ENCODE results near the gene CUBN.

Gene CUBN

GRCh38 chr10:16992611-16993119 lies 136.9 kb downstream of the CUBN start:
- in situ Hi-C loops (cut with HindIII; ENCODE audit: low sequenced_read_pairs) = no loop called here

GRCh38 chr10:16991011-16991410 lies 138.6 kb downstream of the CUBN start:
- in situ Hi-C loops (cut with HindIII; ENCODE audit: low sequenced_read_pairs) = no loop called here

DNA sequence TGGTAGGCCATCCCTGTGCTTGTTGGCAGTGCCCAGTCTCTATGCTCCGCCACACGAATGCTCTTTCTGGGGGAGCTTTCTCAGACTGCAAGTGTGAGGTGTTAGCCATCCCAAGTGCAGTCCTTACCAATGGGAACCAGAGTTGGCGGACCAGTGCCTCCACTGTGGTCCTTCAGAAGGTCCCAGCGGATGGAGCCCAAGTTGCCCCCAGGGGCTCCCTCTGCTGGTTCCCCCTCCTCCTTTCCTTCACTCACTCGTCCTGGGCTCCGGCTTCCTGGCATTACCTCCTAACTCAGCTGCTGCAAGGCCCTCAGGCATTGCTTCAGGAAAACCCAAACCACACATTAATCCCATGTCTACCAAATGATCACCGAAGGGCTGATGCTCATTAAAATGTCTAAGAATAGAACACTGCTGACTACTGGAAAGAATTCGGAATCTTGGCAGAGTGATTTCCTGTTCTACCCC lies 139.8 kb downstream of the CUBN start:
- in situ Hi-C loops (cut with HindIII; ENCODE audit: low sequenced_read_pairs) = no loop called here

- in situ Hi-C loops (cut with HindIII; ENCODE audit: low sequenced_read_pairs) = no loop called here
Observed at GRCh38 chr10:16988900-16989299, 140.7 kb downstream of the CUBN start.

DNA sequence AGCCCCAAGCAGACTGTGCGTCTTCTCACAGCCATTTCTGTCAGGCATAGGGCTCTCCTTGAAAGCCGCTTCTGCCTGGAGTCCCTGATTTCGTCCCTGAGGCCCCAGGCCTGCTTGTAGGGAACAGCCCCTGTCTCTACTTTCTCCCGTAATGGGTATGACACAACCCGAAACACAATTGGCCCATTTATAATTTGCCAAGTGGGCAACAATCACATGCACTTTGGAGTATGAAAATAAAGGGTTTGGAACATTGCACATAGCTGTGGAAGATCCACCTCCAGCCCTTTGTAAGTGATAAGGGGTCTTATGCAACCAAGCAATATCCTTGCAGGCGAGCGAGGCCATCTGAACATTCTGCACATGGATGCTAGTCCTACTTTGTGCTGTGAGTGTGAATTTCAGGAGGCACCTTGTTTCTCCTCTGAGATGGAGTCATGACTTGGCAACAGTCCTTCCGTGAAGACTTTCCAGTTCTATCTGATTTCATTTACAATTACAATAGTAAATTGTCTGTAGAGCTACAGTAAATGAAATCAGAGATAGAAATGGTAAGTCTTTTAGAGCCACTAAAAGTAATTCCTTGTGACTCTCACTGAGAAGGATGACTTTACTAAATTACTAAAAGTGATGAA lies 141.5 kb downstream of the CUBN start:
- in situ Hi-C loops (cut with HindIII; ENCODE audit: low sequenced_read_pairs) = no loop called here

DNA sequence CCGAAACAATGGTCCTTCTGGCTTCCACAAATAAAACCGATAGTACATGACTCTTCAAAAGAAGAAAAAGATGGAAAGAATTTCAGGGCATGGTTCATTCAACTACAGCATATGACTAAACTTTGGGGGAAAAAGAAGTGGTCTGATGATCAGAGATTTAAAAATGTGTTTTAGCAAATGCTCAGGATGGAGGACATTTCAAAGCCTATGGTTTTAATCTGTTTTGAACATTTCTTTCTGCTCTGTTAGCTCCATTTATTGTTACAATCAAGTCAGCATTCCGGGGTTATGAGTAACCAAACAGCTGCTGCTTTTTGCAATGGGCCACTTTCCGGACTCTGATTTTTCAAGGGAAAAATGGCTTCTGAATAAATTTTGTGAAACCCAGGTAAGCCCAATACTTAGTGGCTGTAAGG lies 142.4 kb downstream of the CUBN start:
- in situ Hi-C loops (cut with HindIII; ENCODE audit: low sequenced_read_pairs) = no loop called here

DNA sequence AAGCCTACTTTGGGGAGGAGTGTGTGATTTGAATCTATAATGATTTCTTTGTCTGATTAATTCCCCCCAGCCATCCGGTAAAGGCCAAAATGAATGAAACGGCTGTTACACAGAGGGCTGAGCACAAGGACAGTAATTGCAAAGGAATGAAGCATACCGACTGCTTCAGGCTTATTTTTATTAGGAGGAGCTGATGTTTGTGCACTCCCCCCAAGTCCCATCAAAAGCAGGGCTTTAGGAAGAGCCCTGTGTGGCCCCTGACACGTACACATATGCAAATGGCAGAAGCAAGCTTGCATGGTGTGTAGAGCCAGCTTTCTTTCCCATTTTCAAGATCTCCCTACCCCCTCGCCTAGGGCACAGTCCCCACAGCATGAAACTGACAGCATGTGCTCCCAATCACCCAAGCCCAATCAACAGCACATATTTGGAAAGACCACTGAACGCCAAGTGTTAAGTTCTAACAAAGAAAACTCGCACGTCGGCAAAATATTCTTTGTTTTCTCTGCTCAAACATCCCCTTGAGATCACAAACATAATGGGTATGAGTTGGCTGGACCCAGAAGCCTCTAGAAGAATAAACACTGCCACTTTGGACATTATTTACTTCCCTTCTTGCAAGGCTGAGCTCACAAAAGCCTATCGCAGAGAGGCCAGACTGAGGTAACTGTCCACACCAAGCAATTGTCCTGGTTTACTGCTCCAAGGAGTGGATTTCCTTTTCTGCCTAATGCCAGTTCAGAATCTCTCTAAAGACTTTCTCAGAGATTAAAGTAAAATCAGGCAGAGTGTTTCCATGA lies 143.0 kb downstream of the CUBN start:
- in situ Hi-C loops (cut with HindIII; ENCODE audit: low sequenced_read_pairs) = no loop called here

DNA sequence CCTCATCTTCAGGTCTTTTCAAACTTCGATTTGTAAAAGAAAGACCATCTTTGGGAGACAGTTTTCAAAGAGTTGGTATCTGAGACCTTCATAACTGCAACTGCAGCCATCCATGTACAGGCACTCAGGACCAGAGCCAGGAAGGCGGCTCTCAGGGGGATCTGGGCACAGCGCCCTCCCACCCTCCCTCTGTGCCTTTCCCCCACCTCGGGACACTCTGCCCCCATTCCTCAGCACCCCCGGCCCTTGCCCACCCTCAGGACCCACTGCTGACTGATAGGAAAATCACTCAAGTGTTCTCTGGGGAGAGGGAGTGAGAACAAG lies 143.6 kb downstream of the CUBN start:
- in situ Hi-C loops (cut with HindIII; ENCODE audit: low sequenced_read_pairs) = no loop called here

DNA sequence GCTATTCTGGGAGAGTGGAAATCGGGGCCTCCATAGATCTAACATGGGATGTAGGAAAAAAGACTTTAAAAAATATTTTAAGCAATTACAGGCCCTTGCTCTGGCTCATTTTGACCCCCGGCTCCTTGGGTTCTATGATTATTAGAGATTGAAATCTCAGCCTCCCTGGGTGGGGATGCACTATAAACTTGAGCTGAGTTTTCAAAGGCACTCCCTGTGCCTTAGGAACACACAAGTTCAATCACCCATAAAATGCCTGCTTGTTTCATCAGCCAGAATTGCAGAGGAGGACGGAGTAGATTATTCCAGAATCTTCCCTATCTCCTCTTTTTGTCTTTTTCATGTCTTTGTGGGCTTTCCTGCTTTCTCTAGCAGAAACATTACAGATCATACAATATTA lies 145.4 kb downstream of the CUBN start:
- in situ Hi-C loops (cut with HindIII; ENCODE audit: low sequenced_read_pairs) = no loop called here

GRCh38 chr10:16976803-16977202 lies 152.8 kb downstream of the CUBN start:
- in situ Hi-C loops (cut with HindIII; ENCODE audit: low sequenced_read_pairs) = no loop called here

DNA sequence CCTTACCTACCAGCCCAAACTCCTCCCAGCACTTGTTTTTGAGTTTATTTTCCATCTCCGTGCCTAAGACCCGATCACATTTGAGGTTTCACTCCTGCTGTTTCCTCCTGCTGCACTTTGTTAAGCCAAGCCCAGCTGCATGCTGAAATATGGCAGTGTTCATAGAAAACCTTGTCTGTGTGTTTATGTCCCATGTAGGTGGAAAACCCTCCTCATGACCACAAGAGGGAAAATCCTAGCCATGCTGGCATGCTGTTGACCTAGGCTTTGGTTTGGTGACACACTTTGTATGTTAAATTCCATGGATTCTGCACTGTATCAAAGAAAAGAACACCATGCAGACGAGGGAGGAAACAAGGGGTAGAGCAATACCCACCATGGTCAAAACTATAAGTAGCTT lies 154.4 kb downstream of the CUBN start:
- in situ Hi-C loops (cut with HindIII; ENCODE audit: low sequenced_read_pairs) = no loop called here

GRCh38 chr10:16968416-16969041 lies 161.1 kb downstream of the CUBN start:
- in situ Hi-C loops (cut with HindIII; ENCODE audit: low sequenced_read_pairs) = no loop called here

DNA sequence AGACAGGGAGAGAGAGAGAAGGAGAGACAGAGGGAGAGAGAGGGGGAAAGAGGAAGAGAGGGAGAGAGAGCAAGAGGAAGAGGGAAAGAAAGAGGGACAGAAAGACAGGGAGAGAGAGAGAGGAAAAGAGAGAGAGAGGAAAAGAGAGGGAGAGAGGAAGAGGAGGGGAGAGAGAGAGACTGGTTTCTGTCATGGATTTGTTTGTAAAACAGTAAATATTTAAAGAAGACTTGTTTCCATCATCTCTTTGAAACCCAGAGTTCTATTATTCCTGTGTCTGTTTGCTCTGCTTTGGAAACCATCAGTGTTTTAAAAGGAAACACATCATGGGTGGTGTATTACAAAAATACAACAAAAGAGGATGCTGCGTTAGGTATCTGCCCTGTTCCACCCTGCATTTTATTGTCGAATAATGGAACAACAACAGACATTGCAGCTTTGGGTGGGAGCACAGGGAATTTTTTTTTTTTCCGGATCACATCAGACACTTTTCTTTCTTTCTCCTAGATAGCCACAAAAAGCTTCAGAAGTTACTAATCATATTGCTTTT lies 161.7 kb downstream of the CUBN start:
- in situ Hi-C loops (cut with HindIII; ENCODE audit: low sequenced_read_pairs) = no loop called here

DNA sequence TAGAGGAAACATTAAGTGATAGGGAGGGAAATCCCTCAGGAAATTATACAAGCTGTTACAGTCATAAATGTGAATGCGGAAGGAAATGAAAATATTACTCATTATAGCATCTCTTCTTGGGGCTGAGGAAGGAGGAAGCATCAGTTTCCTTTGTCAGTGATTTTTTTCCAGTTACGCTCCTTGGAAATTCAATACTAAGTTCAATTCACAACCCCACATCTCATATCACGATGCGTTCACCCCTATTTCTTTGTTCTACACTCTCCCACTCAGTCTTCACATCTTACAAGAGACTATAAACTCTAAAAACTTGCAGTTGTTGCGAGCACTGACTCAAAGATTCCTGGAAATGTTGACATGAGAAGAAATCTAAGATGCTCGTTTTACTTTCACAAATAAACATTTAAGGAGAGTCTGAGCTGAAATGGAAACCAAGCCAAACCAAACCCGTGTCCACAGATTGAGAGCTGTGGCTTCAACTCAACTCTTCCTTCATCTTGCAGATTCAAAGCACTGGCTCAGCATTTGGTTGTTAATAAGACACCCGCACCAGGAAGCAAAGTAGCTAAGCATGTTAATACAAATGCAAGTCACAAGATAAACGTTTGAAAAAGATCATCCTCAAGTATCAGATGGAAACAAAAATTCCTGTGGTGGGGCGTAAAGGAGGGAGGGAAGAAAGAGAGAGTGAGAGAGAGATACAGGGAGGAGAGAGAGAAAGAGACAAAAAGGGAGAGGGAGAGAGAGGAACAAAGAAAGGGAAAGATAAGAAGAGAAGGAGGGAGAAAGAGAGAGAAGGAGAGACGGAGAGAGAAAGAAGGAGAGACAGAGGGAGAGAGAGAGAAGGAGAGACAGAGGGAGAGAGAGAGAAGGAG lies 162.4 kb downstream of the CUBN start:
- in situ Hi-C loops (cut with HindIII; ENCODE audit: low sequenced_read_pairs) = no loop called here

GRCh38 chr10:16965740-16966447 lies 163.7 kb downstream of the CUBN start:
- in situ Hi-C loops (cut with HindIII; ENCODE audit: low sequenced_read_pairs) = no loop called here

- in situ Hi-C loops (cut with HindIII; ENCODE audit: low sequenced_read_pairs) = no loop called here
Observed at GRCh38 chr10:16965344-16965616, 164.3 kb downstream of the CUBN start.

- in situ Hi-C loops (cut with HindIII; ENCODE audit: low sequenced_read_pairs) = no loop called here
Observed at GRCh38 chr10:16964576-16965343, 164.9 kb downstream of the CUBN start.

- in situ Hi-C loops (cut with HindIII; ENCODE audit: low sequenced_read_pairs) = no loop called here
Observed at GRCh38 chr10:16960551-16960950, 169.1 kb downstream of the CUBN start.

GRCh38 chr10:16957038-16957437 lies 172.6 kb downstream of the CUBN start:
- in situ Hi-C loops (cut with HindIII; ENCODE audit: low sequenced_read_pairs) = no loop called here

Measured in DLD1 (cell line).